ENCODE results near the gene MEAF6.
A peak's percentile ranks its signal among the peaks of the same experiment; 100 is the strongest.

The MEAF6 gene

DNA sequence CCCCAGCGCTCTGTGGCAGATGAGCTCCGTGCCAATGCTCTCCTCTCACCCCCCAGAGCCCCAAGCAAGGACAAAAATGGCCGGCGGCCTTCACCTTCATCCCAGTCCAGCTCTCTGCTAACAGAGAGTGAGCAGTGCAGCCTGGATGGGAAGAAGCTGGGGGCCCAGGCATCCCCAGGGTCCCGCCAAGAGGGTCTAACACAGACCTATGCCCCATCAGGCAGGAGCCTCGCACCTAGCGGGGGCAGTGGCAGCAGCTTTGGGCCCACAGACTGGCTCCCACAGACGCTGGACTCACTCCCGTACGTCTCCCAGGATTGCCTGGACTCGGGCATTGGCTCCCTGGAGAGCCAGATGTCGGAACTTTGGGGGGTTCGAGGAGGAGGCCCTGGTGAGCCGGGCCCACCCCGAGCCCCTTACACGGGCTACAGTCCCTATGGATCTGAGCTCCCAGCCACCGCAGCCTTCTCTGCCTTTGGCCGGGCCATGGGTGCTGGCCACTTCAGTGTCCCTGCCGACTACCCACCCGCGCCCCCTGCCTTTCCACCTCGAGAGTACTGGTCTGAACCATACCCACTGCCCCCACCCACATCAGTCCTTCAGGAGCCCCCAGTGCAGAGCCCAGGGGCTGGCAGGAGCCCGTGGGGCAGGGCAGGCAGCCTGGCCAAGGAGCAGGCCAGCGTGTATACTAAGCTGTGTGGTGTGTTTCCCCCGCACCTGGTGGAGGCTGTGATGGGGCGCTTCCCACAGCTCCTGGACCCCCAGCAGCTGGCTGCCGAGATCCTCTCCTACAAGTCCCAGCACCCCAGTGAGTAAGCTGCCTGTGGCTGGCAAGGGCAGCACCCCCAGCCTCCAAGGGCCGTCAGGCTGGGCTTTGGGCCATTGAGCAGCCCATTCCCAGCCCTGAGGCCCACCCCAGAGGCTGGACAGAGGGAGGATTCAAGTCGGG lies 31.5 kb downstream of the MEAF6 start:
- no peak for DNase-seq

DNA sequence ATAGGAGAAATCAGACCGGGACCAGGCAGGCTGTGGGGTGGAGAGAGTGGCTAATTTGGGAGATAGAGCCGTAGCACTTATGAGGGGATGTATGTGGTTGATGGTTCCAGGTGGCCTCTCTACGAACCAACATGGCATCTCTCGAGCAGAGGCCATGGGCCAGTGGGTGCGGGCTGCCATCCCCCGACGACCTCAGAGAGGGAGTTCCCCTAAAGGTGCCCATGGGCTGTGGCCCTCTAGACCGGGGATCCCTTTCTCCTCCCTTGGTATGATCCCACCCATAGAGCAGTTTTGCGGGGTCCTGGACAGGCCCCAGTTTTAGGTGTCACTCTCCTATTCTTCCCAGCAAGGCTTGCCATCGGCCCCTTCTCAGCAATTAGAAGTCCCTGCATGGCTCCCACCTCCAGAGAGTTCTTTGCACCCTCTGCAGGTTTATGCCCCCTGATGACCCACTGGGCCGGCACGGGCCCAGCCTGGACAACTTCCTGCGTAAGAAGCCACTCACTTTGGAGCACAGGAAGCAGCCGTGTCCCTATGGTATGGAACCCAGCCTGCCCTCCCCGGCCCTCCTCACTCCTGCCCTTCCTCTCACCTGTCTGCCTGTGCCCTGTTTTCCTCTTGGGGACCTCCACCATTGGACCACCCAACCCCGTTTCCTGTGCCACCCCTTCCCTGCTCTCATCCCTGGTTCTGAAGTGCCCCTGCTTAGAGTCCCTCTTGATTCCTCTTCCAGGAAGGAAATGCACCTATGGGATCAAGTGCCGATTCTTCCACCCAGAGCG lies 32.4 kb downstream of the MEAF6 start:
- DNase-seq, result no peak

DNA sequence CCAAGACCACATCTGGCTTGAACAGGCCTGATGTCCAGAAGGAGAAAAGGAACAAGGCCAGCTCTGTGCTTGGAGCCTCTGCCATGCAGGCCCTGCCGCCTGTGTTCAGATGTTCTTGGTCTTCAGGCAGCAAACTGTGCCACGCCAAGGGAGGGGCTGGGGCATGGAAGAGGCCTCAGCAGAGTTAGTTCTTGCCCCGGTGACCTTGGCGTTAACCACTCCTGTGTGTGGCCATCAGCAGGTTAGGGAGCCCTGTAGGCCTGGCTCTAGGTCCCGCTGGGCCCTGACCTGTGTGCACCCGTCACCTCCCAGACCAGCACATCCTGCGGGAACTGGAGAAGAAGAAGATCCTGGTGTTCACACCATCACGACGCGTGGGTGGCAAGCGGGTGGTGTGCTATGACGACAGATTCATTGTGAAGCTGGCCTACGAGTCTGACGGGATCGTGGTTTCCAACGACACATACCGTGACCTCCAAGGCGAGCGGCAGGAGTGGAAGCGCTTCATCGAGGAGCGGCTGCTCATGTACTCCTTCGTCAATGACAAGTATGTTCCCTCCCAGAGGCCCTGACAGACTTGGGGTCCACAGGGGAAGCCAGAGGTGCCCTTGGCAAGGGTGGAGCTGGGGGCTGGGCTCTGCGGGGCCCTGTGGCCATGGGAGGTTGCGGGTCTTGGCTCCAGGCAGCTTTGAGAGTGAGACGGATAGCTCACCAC lies 33.1 kb downstream of the MEAF6 start:
- DNase-seq, result no peak

- DNase-seq, result no peak
These were observed 33.8 kb downstream of the MEAF6 start for GRCh38 chr1:37480581-37481288.

DNA sequence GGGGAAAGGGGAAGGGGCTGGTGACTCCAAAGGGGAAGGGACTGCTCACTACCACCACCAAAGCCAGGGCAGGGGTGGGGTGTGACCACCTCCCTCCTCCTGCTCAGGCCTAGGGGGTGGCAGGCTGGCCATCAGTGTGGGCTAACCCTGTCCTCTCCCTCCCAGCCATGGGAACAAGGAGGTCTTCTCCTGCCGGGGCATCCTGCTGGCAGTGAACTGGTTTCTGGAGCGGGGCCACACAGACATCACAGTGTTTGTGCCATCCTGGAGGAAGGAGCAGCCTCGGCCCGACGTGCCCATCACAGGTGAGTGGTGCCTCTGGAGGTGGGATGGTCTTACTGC lies 34.5 kb downstream of the MEAF6 start:
- DNase-seq, result no peak

DNA sequence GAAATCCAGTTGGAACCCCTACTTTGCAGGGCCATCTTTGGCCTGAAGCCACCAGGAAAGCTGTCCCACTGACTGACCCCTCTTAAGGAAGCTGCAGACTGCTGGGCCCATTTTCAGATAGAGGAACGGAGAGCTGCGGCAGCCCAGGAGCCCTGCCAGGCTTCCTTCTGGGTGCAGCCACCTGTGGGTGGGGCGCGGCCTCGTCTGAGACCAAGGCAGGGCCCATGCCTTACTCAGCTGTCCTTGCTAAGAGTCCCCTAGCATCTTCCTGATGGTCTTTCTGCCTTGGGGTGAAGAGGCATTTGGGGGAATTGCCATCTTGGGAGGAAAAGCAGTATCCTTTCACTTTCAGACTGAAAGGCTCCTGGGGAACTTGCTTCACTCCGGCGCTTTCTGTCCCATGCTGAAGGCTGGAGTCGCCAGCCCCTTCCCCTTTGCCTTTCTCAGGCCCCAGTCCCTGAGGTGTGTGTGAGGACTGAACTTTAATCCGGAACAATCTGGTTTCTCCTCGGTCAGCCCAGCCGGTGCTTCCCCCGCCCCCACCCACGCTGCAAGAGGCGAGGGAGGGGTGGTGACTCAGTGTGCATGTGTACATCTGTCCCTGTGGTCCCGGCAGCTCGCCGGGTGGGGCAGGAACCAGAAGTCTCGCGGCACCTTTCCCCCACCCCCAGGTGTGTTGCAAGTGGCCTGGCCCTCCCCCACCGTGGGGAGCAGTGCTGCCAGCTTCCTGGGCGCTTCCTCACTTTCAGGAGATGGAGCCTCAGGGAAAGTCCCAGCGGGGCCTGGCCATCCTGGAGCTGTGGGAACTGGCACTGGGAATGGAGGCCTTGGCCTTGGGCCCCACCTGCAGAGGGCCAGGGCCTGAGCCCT lies 35.1 kb downstream of the MEAF6 start:
- peak; percentile 93 for DNase-seq

DNA sequence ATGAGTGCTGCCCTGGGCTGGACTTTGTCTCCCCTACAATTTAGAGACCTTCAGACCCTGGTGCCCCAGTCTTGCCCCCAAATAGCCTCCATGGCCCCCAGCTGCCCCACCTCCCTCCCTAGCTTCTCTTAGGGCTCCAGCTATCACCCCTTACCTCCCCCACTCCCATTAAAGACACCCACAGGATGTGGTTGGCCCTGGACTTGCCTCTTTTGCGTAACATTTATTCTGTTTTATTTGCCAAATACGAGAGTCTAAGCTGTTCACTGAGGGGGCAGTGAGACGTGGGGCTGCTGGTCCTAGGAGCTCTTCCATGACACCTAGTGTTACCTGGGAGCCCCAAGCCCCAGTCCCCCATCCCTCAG lies 35.7 kb downstream of the MEAF6 start:
- DNase-seq, result no peak

DNA sequence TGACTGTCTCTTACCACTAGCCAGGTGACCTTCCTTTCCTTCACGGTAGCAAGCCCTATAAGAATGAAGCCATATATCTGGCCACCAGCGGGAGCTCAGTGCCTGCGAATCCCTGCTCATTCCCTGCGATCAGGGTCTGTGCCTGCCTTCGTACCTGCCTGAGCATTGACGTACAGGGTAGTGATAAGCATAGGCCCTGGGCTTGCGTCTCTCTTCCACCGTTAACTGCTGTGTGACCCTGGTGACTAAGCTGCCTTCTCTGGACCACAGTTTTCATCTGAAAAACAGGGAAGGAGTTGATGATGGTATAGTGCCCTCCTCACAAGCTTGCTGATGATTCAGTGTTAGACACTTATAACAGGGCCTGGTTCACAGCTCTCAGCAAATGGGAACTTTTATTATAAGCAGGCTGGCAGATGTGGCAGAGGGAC lies 36.1 kb downstream of the MEAF6 start:
- DNase-seq, result peak; percentile 35

DNA sequence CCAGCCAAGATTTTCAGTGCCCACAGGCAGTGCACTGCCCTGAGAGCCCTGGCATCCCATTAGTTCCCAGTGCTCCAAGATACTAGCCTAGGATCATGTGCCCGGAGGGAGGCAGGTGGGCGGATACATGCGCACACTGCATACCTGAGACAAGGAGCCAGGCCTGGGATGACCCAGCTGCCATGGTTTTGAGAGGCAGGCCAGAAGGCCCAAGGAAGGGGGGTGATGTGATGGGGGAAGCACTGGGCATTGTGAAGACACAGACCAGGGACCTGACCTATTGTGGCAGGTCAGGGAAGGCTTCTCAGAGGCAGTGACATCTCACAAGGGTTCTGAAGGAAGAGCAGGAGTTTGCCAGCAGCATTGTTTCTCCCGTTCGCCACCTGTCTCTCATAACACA lies 36.6 kb downstream of the MEAF6 start:
- no peak for DNase-seq

GRCh38 chr1:37477198-37477931 lies 37.2 kb downstream of the MEAF6 start:
- DNase-seq, result peak; percentile 75

GRCh38 chr1:37476460-37477197 lies 37.9 kb downstream of the MEAF6 start:
- DNase-seq, result peak; percentile 57

DNA sequence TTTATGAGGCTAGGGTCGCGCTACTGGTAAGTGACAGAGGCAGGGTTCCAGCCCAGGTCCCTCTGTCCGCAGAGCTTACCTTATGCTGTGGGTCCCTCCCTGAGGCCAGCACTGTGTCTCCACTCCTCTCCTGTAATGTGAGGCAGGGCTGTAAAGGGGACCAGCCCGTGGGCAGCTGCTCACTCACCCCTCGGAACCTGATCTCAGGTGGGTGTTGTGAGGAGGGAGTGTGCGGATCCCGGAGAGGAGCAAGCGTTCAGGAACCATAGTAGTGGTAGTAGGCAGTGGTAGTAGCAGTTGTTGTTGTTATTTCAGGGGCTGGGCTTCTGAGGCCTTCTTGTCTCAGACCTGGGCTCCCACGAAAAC lies 38.5 kb downstream of the MEAF6 start:
- DNase-seq, result no peak

DNA sequence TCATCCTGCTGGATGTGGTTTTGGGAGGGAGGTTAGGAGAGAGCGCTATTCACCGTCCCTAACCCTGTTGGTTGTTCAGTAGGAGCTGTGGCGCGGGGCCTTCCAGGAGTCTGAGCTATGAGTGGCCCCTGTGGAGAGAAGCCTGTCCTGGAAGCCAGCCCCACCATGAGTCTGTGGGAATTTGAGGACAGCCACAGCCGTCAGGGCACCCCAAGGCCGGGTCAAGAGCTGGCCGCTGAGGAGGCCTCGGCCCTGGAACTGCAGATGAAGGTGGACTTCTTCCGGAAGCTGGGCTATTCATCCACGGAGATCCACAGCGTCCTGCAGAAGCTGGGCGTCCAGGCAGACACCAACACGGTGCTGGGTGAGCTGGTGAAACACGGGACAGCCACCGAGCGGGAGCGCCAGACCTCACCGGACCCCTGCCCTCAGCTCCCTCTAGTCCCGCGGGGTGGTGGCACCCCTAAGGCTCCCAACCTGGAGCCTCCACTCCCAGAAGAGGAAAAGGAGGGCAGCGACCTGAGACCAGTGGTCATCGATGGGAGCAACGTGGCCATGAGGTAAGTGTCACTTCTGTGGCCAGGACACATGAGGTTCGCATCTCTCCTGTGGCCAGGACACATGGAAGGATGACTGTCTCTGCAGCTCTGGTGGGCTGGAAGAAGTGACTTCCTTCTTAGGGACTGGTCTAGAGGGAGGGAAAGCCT lies 39.0 kb downstream of the MEAF6 start:
- no peak for DNase-seq

DNA sequence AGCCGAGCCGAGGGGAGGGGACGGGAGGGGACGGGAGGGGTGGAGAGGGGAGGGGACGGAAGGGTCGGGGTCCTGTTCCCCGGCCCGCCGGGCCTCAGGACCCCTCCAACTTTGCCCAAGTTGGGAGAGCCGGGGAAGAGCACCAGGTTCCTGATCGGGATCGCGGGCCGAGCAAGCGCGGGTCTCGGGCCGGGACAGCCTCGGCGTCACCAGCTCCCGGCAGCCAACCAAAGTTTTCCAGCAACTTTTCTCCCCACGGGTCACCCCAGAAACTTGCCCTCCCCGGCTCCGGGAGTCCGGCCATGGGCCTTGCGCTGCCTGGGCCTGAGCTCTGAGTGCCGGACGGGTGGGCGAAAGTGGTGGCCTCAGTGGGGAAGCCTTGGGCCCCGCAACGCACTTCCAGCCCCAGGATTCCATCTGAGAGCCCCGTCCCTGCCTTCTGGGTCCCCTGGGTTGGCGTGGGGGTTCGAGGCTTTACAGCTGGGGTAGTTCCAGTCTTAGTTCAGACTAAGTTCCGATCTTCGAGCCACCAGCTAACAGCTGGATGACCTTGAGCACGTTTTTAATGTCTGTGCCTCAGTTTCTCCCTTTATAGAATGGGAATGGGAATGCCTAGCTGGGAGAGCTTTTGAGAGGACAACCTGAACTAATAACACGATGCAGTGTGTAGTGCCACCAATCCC lies 39.7 kb downstream of the MEAF6 start:
- DNase-seq, result no peak

DNA sequence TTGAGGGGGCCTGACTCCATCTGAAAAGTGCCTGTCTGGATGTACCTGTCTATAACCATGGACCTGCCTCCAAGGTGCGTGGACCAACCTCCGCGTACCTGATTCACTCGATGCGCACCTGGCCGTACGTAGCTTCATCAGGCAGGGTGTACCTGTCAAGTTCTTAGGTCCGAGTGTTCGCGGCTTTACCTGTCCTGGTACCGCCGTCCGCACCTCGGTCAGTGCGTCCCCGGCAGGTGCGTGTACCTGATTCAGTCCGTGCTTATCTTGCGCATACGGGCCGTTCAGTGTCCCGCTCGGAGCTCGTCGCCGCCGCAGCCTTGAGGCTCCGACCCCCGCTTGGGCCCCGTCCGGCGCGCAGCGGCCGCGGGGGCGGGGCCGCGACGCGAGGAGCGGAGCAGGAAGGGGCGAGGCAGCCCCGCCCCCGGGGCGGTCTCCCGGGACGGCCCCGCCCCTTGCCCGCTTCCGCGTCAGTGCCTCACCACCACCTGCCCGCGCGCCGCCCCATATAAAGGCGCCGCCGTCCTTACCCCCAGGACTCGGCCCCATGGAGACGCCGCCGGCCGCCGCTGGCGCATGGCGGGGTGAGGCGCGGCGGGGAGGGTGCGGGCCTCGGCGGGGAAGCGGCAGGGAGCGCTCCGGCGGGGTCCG lies 40.4 kb downstream of the MEAF6 start, which contains the start of gene ZC3H12A:
Gene ZC3H12A, plus strand, starts transcription at position 535 of the 651 bp plus-strand sequence. CDS start 917 bp downstream, outside the sequence.
- DNase-seq, result peak; percentile 80

DNA sequence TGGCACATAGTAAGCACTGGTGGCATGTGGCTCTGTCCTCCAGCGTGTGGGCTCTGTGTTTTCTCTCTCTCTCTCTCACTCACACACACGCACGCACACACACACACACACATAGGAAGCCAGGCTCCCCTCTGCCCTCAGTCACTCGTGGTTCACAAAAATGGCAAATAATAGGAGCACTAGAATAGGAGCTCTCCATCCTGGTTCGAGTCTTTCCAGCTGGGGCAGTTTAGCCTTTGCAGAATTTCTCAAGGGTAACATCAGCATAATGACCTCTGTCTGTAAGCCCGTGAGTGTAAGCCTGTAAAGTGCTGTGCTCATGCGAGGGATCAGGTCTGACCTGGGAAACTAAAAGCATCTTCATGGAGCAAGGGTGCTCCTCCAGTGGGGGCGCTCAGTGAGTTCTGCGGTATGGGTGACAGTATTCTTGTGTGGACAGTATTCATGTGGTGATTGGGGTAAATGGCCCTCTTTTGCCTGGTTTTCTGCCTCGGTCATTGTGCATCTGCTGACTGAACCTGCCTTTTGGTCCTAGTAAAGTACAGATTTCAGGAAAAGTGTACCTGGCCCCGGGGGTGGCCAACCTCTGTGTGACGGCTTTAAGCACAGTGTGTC lies 41.0 kb downstream of the MEAF6 start:
- peak; percentile 34 for DNase-seq

DNA sequence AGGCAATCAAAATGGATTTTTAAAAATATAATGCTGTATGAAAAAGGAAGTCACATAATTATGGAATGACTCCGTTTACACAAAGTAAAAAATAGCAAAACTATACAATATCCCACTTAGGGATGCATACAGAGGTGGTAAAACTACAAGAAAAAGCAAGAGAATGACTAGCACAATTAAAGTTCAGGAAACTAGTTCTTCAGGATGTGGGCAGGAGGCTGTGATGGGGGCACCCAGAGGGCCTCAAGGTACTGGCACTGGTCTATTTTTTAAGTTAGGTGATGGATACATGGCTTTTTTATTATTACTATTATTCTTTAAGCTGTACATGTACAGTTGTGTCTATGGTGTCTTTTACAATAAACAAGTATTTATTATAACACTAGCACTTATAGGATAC lies 41.6 kb downstream of the MEAF6 start:
- no peak for DNase-seq

GRCh38 chr1:37472281-37472680 lies 42.3 kb downstream of the MEAF6 start:
- DNase-seq, result peak; percentile 93

Data from kidney glomerular epithelial cell (primary cell).